Measurements from ENCODE around the gene CHIT1.

CHIT1 gene

GRCh38 chr1:203174324-203174985 is 55.0 kb downstream of the CHIT1 start:
- no peak for DNase-seq (ENCODE audit: low read depth)

GRCh38 chr1:203173566-203173965 is 55.9 kb downstream of the CHIT1 start:
- DNase-seq (ENCODE audit: low read depth), result no peak

GRCh38 chr1:203173011-203173555 is 56.4 kb downstream of the CHIT1 start:
- DNase-seq (ENCODE audit: low read depth), result no peak

- peak; percentile 62 for DNase-seq (ENCODE audit: low read depth)
These were observed 57.1 kb downstream of the CHIT1 start for GRCh38 chr1:203172184-203173010.

GRCh38 chr1:203171341-203172183 is 57.9 kb downstream of the CHIT1 start:
- DNase-seq (ENCODE audit: low read depth), result no peak

- DNase-seq (ENCODE audit: low read depth), result peak; percentile 33
These were observed 58.7 kb downstream of the CHIT1 start for GRCh38 chr1:203170625-203171330.

- DNase-seq (ENCODE audit: low read depth), result no peak
These were observed 59.5 kb downstream of the CHIT1 start for GRCh38 chr1:203169770-203170520.

GRCh38 chr1:203168991-203169390 is 60.5 kb downstream of the CHIT1 start:
- no peak for DNase-seq (ENCODE audit: low read depth)

- no peak for DNase-seq (ENCODE audit: low read depth)
These were observed 61.2 kb downstream of the CHIT1 start for GRCh38 chr1:203168256-203168786.

GRCh38 chr1:203167913-203168200 is 61.6 kb downstream of the CHIT1 start:
- DNase-seq (ENCODE audit: low read depth), result no peak

GRCh38 chr1:203167026-203167912 is 62.2 kb downstream of the CHIT1 start:
- DNase-seq (ENCODE audit: low read depth), result no peak

GRCh38 chr1:203166192-203166940 is 63.1 kb downstream of the CHIT1 start:
- DNase-seq (ENCODE audit: low read depth), result peak; percentile 15
